Neural progenitor cell (in vitro differentiated cells): ENCODE results near the gene ATP11C. TPM values are rescaled to one million over a fixed set of nuclear protein-coding genes. Genes with fewer than 3 reads are reported as not detected.
"Not testable (repeated sequence)": the region's sequence is repeated elsewhere in the genome, so short reads cannot be mapped to it uniquely, and the experiment has no call there.

Source experiments
- DNase-seq: peaks from one replicate; pipeline ENCODE4 v3.0.0-alpha.2; 2016; ENCODE audit warnings: low spot score
- H2AFZ ChIP-seq: fragments of 200-600 bp; sonication (generic); replicated peaks from 2 replicates; pipeline ENCODE4 v1.6.1; 2016; ENCODE audit warnings: antibody characterized with exemption
- H3F3A ChIP-seq: fragments of 200-600 bp; sonication (generic); 2 replicates; pipeline ENCODE4 v1.6.1; 2016; ENCODE audit warnings: antibody characterized with exemption, low read depth
- H3K27ac ChIP-seq: fragments of 200-600 bp; sonication (generic); 2 replicates; pipeline ENCODE4 v1.5.1; 2016; ENCODE audit warnings: mild to moderate bottlenecking
- H3K27me3 ChIP-seq: fragments of 200-600 bp; sonication (generic); 2 replicates; pipeline ENCODE4 v1.6.1; 2016; ENCODE audit warnings: mild to moderate bottlenecking, moderate library complexity
- H3K36me3 ChIP-seq: fragments of 200-600 bp; sonication (generic); 2 replicates; pipeline ENCODE4 v1.5.1; 2016
- H3K4me1 ChIP-seq: fragments of 200-600 bp; sonication (generic); 2 replicates; pipeline ENCODE4 v1.6.1; 2016; ENCODE audit warnings: mixed run types
- H3K4me2 ChIP-seq: fragments of 200-600 bp; sonication (generic); 2 replicates; pipeline ENCODE4 v1.6.1; 2016
- H3K4me3 ChIP-seq: fragments of 200-600 bp; sonication (generic); 2 replicates; pipeline ENCODE4 v1.5.1; 2016
- H3K79me2 ChIP-seq: fragments of 200-600 bp; sonication (generic); 2 replicates; pipeline ENCODE4 v1.6.1; 2016; ENCODE audit warnings: low read depth
- H3K9ac ChIP-seq: fragments of 200-600 bp; sonication (generic); 2 replicates; pipeline ENCODE4 v1.6.1; 2016
- H3K9me3 ChIP-seq: fragments of 200-600 bp; sonication (generic); 2 replicates; pipeline ENCODE4 v1.5.1; 2016; ENCODE audit warnings: low read depth
- H4K20me1 ChIP-seq: fragments of 200-600 bp; sonication (generic); 2 replicates; pipeline ENCODE4 v1.6.1; 2016; ENCODE audit warnings: low read depth
- H3K27ac Mint-ChIP-seq: 3 replicates; pipeline ENCODE4 v1.8.0; 2021; ENCODE audit warnings: mixed read lengths
- H3K27me3 Mint-ChIP-seq: 2 replicates; pipeline ENCODE4 v1.8.0; 2022; ENCODE audit warnings: low read depth, mild to moderate bottlenecking, inconsistent platforms, moderate library complexity, mixed read lengths; ENCODE audit not compliant: insufficient read depth
- H3K36me3 Mint-ChIP-seq: 3 replicates; pipeline ENCODE4 v1.8.0; 2021; ENCODE audit warnings: mixed read lengths
- H3K4me1 Mint-ChIP-seq: 3 replicates; pipeline ENCODE4 v1.8.0; 2021; ENCODE audit warnings: mixed read lengths
- H3K4me3 Mint-ChIP-seq: 3 replicates; pipeline ENCODE4 v1.8.0; 2021; ENCODE audit warnings: mild to moderate bottlenecking, moderate library complexity, mixed read lengths
- H3K9me3 Mint-ChIP-seq: 3 replicates; pipeline ENCODE4 v1.8.0; 2020; ENCODE audit warnings: mixed read lengths
- CTCF ChIP-seq: fragments of 200-600 bp; sonication (generic); IDR thresholded peaks from 2 replicates; pipeline ENCODE4 v1.5.1; 2017; ENCODE audit warnings: antibody characterized with exemption, mild to moderate bottlenecking
- EZH2 ChIP-seq: fragments of 200-600 bp; sonication (generic); IDR thresholded peaks from 2 replicates; pipeline ENCODE4 v1.6.1; 2017; ENCODE audit warnings: antibody characterized with exemption, mild to moderate bottlenecking, moderate library complexity
- EZH2phosphoT487 ChIP-seq: fragments of 200-600 bp; sonication (generic); IDR thresholded peaks from 2 replicates; pipeline ENCODE4 v1.6.1; 2017; ENCODE audit warnings: antibody characterized with exemption
- total RNA-seq: library from RNA; depleted of rRNA; stranded (reverse); fragments of >200 nt; gene quantifications from 2 replicates; pipeline ENCODE4 v1.2.3, GENCODE V29; 2015; ENCODE audit warnings: low replicate concordance

ATP11C gene
- total RNA-seq, 1 donor from 2014 or later = 68.0 TPM

GRCh38 chrX:139875841-139876240 lies 57.0 kb downstream of the ATP11C start:
- TF ChIP-seq EZH2phosphoT487 = no peak
- no peak for TF ChIP-seq CTCF
- no peak for TF ChIP-seq EZH2
- Histone ChIP-seq H3K4me2 (no peak overlapping the region), H3K27ac (no peak overlapping the region), H4K20me1 (no peaks in the 10 kb centered on the region), H3K79me2 (no peaks in the 10 kb centered on the region), H2AFZ (no peak overlapping the region), H3K9me3 (peaks cover 4% of the 10 kb centered on the region), H3K36me3 (peaks cover 2% of the 10 kb centered on the region), H3F3A (no peaks in the 10 kb centered on the region), H3K27me3 (no peaks in the 10 kb centered on the region), H3K4me1 (no peaks in the 10 kb centered on the region), H3K9ac (no peak overlapping the region), H3K4me3 (no peak overlapping the region)
- no peaks in the 10 kb centered on the region for H3K9me3 Mint-ChIP-seq
- H3K4me1 Mint-ChIP-seq = no peaks in the 10 kb centered on the region
- DNase-seq = no peak
- H3K4me3 Mint-ChIP-seq = no peak overlapping the region
- H3K36me3 Mint-ChIP-seq = peaks cover 3% of the 10 kb centered on the region
- H3K27ac Mint-ChIP-seq = no peak overlapping the region
- H3K27me3 Mint-ChIP-seq = no peaks in the 10 kb centered on the region

- Mint-ChIP-seq H3K4me1 (no peaks in the 10 kb centered on the region), H3K9me3 (no peaks in the 10 kb centered on the region), H3K27me3 (no peaks in the 10 kb centered on the region), H3K27ac (no peak overlapping the region), H3K36me3 (peaks cover 2% of the 10 kb centered on the region), H3K4me3 (no peak overlapping the region)
- no peaks in the 10 kb centered on the region for H3K4me1 ChIP-seq
- no peaks in the 10 kb centered on the region for H3K79me2 ChIP-seq
- H3K9me3 ChIP-seq = no peaks in the 10 kb centered on the region
- H4K20me1 ChIP-seq = no peaks in the 10 kb centered on the region
- no peaks in the 10 kb centered on the region for H3K36me3 ChIP-seq
- H3K27me3 ChIP-seq = no peaks in the 10 kb centered on the region
- no peak overlapping the region for H3K4me3 ChIP-seq
- TF ChIP-seq EZH2phosphoT487 = no peak
- TF ChIP-seq EZH2 = no peak
- TF ChIP-seq CTCF = no peak
- no peak overlapping the region for H3K27ac ChIP-seq
- no peak overlapping the region for H3K4me2 ChIP-seq
- H3K9ac ChIP-seq = no peak overlapping the region
- no peaks in the 10 kb centered on the region for H3F3A ChIP-seq
- H2AFZ ChIP-seq = no peak overlapping the region
- no peak for DNase-seq
Measured at GRCh38 chrX:139869796-139870195, 63.1 kb downstream of the ATP11C start.

- no peaks in the 10 kb centered on the region for H3K9me3 Mint-ChIP-seq
- Histone ChIP-seq H3K27me3 (no peaks in the 10 kb centered on the region), H2AFZ (no peak overlapping the region), H3K4me3 (no peak overlapping the region), H3K79me2 (no peaks in the 10 kb centered on the region), H4K20me1 (no peaks in the 10 kb centered on the region), H3K4me1 (no peaks in the 10 kb centered on the region), H3K27ac (no peak overlapping the region), H3K36me3 (no peaks in the 10 kb centered on the region), H3K9ac (no peak overlapping the region), H3F3A (no peaks in the 10 kb centered on the region), H3K9me3 (peaks cover 3% of the 10 kb centered on the region), H3K4me2 (no peak overlapping the region)
- H3K36me3 Mint-ChIP-seq = no peaks in the 10 kb centered on the region
- DNase-seq = no peak
- no peak for TF ChIP-seq EZH2
- H3K4me1 Mint-ChIP-seq = no peaks in the 10 kb centered on the region
- no peak overlapping the region for H3K27ac Mint-ChIP-seq
- no peak overlapping the region for H3K4me3 Mint-ChIP-seq
- no peaks in the 10 kb centered on the region for H3K27me3 Mint-ChIP-seq
Measured at GRCh38 chrX:139864640-139865039, 68.2 kb downstream of the ATP11C start.

- H3K9ac ChIP-seq = no peak overlapping the region
- no peak overlapping the region for H3K4me2 ChIP-seq
- no peak for DNase-seq
- Mint-ChIP-seq H3K27me3 (no peaks in the 10 kb centered on the region), H3K27ac (no peak overlapping the region), H3K36me3 (peaks cover 3% of the 10 kb centered on the region), H3K9me3 (no peaks in the 10 kb centered on the region), H3K4me3 (no peak overlapping the region), H3K4me1 (no peaks in the 10 kb centered on the region)
- H3F3A ChIP-seq = no peaks in the 10 kb centered on the region
- H3K4me1 ChIP-seq = no peaks in the 10 kb centered on the region
- H3K4me3 ChIP-seq = no peak overlapping the region
- H3K9me3 ChIP-seq = peaks cover 12% of the 10 kb centered on the region
- no peaks in the 10 kb centered on the region for H3K27me3 ChIP-seq
- H4K20me1 ChIP-seq = no peaks in the 10 kb centered on the region
- no peak overlapping the region for H2AFZ ChIP-seq
- no peak overlapping the region for H3K27ac ChIP-seq
- no peaks in the 10 kb centered on the region for H3K79me2 ChIP-seq
- no peaks in the 10 kb centered on the region for H3K36me3 ChIP-seq
- TF ChIP-seq CTCF = peak; percentile 10
- TF ChIP-seq EZH2phosphoT487 = no peak
- TF ChIP-seq EZH2 = no peak
Measured at GRCh38 chrX:139862208-139862607, 70.6 kb downstream of the ATP11C start.

- not testable (repeated sequence) for H3K4me1 ChIP-seq, H3K27ac ChIP-seq, H3K36me3 Mint-ChIP-seq, H3K27ac Mint-ChIP-seq, H3K4me2 ChIP-seq, DNase-seq, H3K36me3 ChIP-seq, H3K79me2 ChIP-seq, H3K27me3 ChIP-seq, H3K9ac ChIP-seq, H3K4me1 Mint-ChIP-seq, H2AFZ ChIP-seq, H3K9me3 Mint-ChIP-seq, H3K4me3 ChIP-seq, H3F3A ChIP-seq, H3K4me3 Mint-ChIP-seq, H3K27me3 Mint-ChIP-seq
- peaks cover 17% of the 10 kb centered on the region for H4K20me1 ChIP-seq
- H3K9me3 ChIP-seq = peaks cover 12% of the 10 kb centered on the region
Measured at GRCh38 chrX:139856826-139857225, 76.0 kb downstream of the ATP11C start.
